Activated naive CD4-positive, alpha-beta T cell treated with anti-CD3 and anti-CD28 coated beads, Interleukin-2, amount 10 ng/mL, durations not matched to agents 7 days and 5 days (primary cell): ENCODE measurements around the gene LRBA.
"Not testable (repeated sequence)": the region's sequence is repeated elsewhere in the genome, so short reads cannot be mapped to it uniquely, and the experiment has no call there.

Source experiments
- CTCF ChIA-PET: fragments of 350-600 bp; sonication (Branson Sonifier 250); formaldehyde crosslinking; loops from one replicate; lab custom pipeline; 2021; ENCODE audit warnings: antibody characterized with exemption; lab: Charles Lee
- DNase-seq: peaks from one replicate; pipeline ENCODE4 v3.0.0-alpha.2; 2020
- H3K27ac Mint-ChIP-seq: one replicate; pipeline ENCODE4 v1.8.0; 2021; ENCODE audit warnings: mild to moderate bottlenecking, moderate library complexity, mixed read lengths
- H3K27me3 Mint-ChIP-seq: one replicate; pipeline ENCODE4 v1.8.0; 2021; ENCODE audit warnings: mild to moderate bottlenecking, mixed read lengths
- H3K36me3 Mint-ChIP-seq: one replicate; pipeline ENCODE4 v1.8.0; 2021; ENCODE audit warnings: mixed read lengths
- H3K4me1 Mint-ChIP-seq: one replicate; pipeline ENCODE4 v1.8.0; 2021; ENCODE audit warnings: mixed read lengths
- H3K4me3 Mint-ChIP-seq: one replicate; pipeline ENCODE4 v1.8.0; 2021; ENCODE audit warnings: mild to moderate bottlenecking, moderate library complexity, mixed read lengths
- H3K9me3 Mint-ChIP-seq: one replicate; pipeline ENCODE4 v1.8.0; 2021; ENCODE audit warnings: mixed read lengths

Gene LRBA

DNA sequence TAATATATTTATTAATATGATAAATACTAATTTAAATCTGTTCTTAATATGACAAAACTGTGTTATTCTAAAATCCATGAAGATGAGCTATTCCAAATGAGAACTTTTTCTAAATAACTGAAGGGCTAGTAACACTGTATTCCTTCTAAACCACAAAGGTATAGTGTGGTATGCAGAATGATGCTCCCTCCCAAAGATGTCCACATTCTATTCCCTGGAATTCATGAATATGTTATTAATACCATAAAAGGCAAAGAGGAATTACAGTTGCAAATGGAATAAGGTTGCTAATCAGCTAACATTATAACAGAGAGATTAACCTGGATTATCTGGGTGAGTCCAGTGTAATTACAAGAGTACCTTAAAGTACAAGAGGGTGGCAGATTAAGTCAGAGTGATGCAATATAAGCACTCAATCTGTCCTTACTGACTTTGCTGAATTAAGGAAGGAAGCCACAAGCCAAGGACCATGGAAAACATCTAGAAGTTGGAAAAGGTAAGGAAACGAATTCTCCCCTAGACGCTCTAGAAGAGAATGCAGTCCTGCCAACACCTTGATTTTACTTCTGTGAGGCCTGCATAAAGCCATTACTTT, 453.8 kb downstream of the LRBA start:
- no peaks in the 10 kb centered on the region for H3K27me3 Mint-ChIP-seq
- H3K27ac Mint-ChIP-seq = no peak overlapping the region
- no peak overlapping the region for H3K4me3 Mint-ChIP-seq
- H3K36me3 Mint-ChIP-seq = peaks cover 12% of the 10 kb centered on the region
- peaks cover 8% of the 10 kb centered on the region for H3K9me3 Mint-ChIP-seq
- DNase-seq = no peak
- CTCF ChIA-PET = no interaction called here
- no peaks in the 10 kb centered on the region for H3K4me1 Mint-ChIP-seq

GRCh38 chr4:150557811-150558210, 457.3 kb downstream of the LRBA start:
- CTCF ChIA-PET, H3K27me3 Mint-ChIP-seq, H3K4me1 Mint-ChIP-seq, H3K27ac Mint-ChIP-seq, H3K4me3 Mint-ChIP-seq, DNase-seq, H3K36me3 Mint-ChIP-seq, H3K9me3 Mint-ChIP-seq: not testable (repeated sequence)

DNA sequence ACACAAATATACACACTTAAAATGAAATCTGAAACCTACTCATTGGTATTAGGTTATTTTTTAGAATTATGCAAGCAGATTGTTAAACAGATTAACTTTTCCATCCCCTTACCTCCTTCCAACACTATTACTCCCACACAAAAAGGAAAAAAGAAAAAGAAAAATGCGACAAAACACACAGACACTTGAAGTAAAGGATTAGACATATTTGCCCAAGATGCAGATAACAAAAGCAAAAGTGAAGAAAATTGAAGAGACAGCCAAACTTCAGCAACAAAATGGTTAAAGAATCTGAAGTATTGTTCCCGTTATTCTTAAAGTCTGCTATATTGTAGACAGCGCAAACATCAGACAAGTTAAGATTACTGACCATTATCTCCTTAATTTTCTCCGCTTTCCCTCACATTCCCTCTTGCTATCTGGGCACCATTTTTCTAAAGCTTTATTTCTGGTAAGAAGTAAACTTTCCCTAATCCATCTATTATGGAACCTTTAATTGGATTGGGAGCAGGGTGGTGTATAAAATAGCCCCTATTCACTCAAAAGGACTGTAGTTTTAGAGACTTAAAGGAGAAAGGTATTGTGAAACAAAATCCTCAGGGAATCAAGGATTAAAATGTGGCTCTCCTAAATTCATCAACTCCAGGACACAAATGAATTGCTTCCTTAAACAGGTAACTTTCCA, 467.8 kb downstream of the LRBA start:
- no peaks in the 10 kb centered on the region for H3K4me1 Mint-ChIP-seq

DNA sequence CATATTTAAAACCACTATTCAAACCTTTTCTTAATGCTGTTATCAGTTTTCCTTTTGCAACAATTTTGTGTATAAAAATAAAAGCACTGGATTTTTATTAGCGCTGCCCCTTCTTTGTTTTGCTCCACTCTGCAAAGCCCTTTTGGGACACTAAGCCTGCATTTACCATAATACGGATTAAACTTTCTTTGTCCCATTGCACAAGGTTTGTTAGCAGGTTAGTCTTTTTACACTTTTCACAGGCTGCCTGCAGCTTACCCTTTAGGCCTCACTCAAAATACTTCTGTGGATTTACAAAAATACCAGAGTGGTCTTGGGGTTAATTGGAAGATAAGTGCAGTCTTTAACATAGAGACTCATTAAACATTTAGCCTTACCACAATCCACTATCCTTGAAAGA, 468.8 kb downstream of the LRBA start:
- H3K9me3 Mint-ChIP-seq = no peaks in the 10 kb centered on the region
- no peaks in the 10 kb centered on the region for H3K36me3 Mint-ChIP-seq
- DNase-seq = no peak
- no peak overlapping the region for H3K27ac Mint-ChIP-seq
- CTCF ChIA-PET = no interaction called here
- H3K27me3 Mint-ChIP-seq = no peaks in the 10 kb centered on the region
- H3K4me1 Mint-ChIP-seq = no peaks in the 10 kb centered on the region
- no peak overlapping the region for H3K4me3 Mint-ChIP-seq

More for the DNA sequence above, 467.8 kb downstream of the LRBA start:
- Mint-ChIP-seq H3K36me3 (peaks cover 2% of the 10 kb centered on the region), H3K27ac (peak overlapping the region; percentile 67), H3K4me3 (no peak overlapping the region), H3K9me3 (peaks cover 2% of the 10 kb centered on the region), H3K27me3 (no peaks in the 10 kb centered on the region)
- no peak for DNase-seq
- CTCF ChIA-PET = no interaction called here

GRCh38 chr4:150543042-150543441, 472.0 kb downstream of the LRBA start:
- Mint-ChIP-seq H3K27me3 (no peaks in the 10 kb centered on the region), H3K9me3 (no peaks in the 10 kb centered on the region), H3K4me3 (no peak overlapping the region), H3K4me1 (no peaks in the 10 kb centered on the region), H3K36me3 (no peaks in the 10 kb centered on the region), H3K27ac (no peak overlapping the region)
- CTCF ChIA-PET = no interaction called here
- DNase-seq = no peak

DNA sequence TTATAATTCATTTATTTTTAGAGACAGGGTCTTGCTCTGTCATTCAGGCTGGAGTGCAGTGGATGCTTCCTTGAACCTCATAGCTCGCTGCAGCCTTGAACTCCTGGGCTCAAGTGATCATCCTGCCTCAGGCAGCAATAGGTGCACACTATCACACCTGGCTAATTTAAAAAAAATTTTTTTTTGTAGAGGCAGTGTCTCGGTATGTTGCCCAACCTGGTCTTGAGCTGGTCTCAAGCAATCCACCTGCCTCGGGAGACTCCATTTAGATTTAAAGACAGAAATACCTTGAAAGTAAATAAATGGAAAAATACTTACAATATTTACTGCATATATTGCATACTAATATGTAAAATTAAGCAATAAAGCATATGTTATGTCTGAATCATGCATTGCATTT, 473.4 kb downstream of the LRBA start:
- CTCF ChIA-PET = no interaction called here
- Mint-ChIP-seq H3K27ac (no peak overlapping the region), H3K4me3 (no peak overlapping the region), H3K4me1 (no peaks in the 10 kb centered on the region), H3K27me3 (no peaks in the 10 kb centered on the region), H3K36me3 (peaks cover under 1% of the 10 kb centered on the region), H3K9me3 (no peaks in the 10 kb centered on the region)
- no peak for DNase-seq

DNA sequence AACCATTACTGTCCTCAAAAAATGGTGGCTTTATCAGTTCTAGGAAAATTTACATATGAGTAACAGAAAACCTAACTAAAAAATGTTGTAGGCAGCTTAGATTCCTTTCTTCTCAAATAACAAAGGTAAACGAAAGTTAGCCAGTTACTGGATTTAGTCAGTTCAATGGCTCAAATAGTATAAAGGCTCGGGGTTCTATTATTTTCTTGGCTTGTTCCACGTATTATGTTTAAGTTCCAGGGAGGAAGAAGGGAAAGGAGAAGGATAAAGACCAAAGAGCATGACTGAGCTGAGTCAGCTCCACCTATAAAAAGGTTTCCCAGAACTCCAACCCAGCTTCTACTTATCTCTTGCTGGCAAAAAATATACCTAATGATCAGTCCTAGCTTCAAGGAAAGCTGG, 474.1 kb downstream of the LRBA start:
- Mint-ChIP-seq H3K9me3 (no peaks in the 10 kb centered on the region), H3K4me3 (no peak overlapping the region), H3K36me3 (peaks cover 2% of the 10 kb centered on the region), H3K27me3 (no peaks in the 10 kb centered on the region), H3K4me1 (no peaks in the 10 kb centered on the region), H3K27ac (no peak overlapping the region)
- CTCF ChIA-PET = no interaction called here
- DNase-seq = no peak

GRCh38 chr4:150540536-150540935, 474.5 kb downstream of the LRBA start:
- CTCF ChIA-PET = no interaction called here
- H3K9me3 Mint-ChIP-seq = no peaks in the 10 kb centered on the region
- H3K27ac Mint-ChIP-seq = no peak overlapping the region
- H3K27me3 Mint-ChIP-seq = no peaks in the 10 kb centered on the region
- no peaks in the 10 kb centered on the region for H3K4me1 Mint-ChIP-seq
- H3K4me3 Mint-ChIP-seq = no peak overlapping the region
- no peak for DNase-seq
- peaks cover 2% of the 10 kb centered on the region for H3K36me3 Mint-ChIP-seq

- CTCF ChIA-PET, H3K27me3 Mint-ChIP-seq, H3K9me3 Mint-ChIP-seq, DNase-seq, H3K4me1 Mint-ChIP-seq, H3K36me3 Mint-ChIP-seq, H3K27ac Mint-ChIP-seq, H3K4me3 Mint-ChIP-seq: not testable (repeated sequence)
Observed at GRCh38 chr4:150537911-150538310, 477.2 kb downstream of the LRBA start.

DNA sequence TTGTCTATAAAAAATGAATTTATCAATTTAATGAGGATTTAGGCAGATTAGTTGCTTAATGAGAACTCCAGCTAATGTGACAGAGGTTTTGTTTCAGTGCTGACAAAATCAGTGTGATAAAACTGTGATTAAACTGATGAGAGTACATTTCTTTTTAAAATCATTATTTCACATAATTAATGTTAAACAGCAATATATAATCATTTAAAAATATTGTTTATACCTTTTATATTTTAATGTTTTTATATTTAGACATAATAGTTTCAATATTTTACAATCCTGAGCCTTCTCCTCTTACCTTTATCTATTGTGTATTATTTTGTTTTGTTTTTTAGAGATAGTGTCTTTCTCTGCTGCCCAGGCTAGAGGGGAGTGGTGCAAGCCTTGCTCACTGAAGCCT, 480.3 kb downstream of the LRBA start:
- Mint-ChIP-seq H3K9me3 (no peaks in the 10 kb centered on the region), H3K27ac (no peak overlapping the region), H3K4me1 (no peaks in the 10 kb centered on the region), H3K4me3 (no peak overlapping the region), H3K36me3 (peaks cover 2% of the 10 kb centered on the region), H3K27me3 (no peaks in the 10 kb centered on the region)
- CTCF ChIA-PET = no interaction called here
- DNase-seq = no peak

DNA sequence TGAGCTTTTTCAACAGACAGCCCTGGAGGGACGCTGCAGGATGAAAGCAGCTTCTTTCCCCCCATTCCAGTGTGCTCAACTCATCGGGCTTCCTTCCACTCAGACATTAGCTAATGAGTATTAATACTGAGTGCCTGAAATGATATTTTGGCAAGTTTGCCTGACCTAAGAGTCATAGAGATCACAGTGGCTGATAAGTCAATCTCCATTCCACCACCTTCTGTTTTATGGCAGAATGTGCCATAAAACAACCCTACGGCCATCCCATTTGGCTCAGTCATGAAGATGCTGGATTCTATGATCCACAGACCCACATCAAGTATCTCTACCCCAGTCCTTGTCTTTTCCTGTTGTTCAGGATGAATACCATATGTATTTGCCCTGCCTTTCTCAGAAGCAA, 481.4 kb downstream of the LRBA start:
- H3K9me3 Mint-ChIP-seq = no peaks in the 10 kb centered on the region
- CTCF ChIA-PET = no interaction called here
- H3K36me3 Mint-ChIP-seq = peaks cover 2% of the 10 kb centered on the region
- DNase-seq = no peak
- no peak overlapping the region for H3K27ac Mint-ChIP-seq
- H3K4me3 Mint-ChIP-seq = no peak overlapping the region
- H3K4me1 Mint-ChIP-seq = no peaks in the 10 kb centered on the region
- no peaks in the 10 kb centered on the region for H3K27me3 Mint-ChIP-seq

DNA sequence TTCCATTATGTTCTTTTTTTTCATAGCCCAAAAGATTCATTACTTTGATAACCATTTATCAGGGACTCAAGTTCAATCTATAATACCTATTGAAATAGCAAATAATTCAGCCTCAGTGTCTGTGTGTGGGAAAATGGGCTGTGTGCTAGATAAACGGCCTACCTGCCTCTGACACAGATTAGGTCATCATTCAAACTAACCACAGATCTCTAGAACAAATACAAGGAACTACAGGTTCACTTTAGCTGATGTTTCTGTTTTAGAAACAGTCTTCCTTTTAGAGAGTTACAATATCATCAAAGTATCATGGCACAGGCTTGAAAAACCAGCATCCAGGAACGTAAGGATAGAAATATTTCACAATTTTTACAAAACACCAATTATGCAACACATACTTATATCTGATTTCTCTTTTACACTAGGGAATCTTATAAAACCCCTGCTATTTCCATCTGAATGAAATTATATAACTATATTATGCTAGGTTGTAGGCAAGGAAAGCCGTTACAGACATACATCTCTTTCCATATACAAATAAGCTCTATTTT, 489.7 kb downstream of the LRBA start:
- H3K4me3 Mint-ChIP-seq = no peak overlapping the region
- H3K4me1 Mint-ChIP-seq = no peaks in the 10 kb centered on the region
- H3K36me3 Mint-ChIP-seq = no peaks in the 10 kb centered on the region
- no peak overlapping the region for H3K27ac Mint-ChIP-seq
- H3K27me3 Mint-ChIP-seq = no peaks in the 10 kb centered on the region
- CTCF ChIA-PET = no interaction called here
- no peak for DNase-seq
- H3K9me3 Mint-ChIP-seq = no peaks in the 10 kb centered on the region

DNA sequence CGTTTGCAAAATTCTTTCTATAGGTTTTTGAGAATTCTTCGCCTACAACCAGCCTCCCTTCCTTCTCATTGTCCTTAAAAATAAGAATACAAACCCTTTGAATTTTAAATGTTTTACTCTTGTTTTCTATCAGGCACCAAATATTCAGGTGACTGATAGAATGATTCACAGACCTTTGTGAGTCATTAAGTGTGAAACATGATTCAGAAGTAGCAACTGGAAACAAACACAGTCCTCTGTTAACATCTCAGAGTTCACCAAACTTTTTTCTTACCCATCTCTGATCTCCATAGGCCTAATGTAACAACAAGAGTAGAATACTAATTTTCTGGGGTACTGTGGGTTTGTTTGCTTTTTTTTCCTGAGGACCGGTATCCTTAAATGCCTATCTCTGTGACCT, 496.5 kb downstream of the LRBA start:
- no peak for DNase-seq
- H3K36me3 Mint-ChIP-seq = peaks cover 4% of the 10 kb centered on the region
- H3K4me1 Mint-ChIP-seq = no peaks in the 10 kb centered on the region
- no peaks in the 10 kb centered on the region for H3K27me3 Mint-ChIP-seq
- H3K27ac Mint-ChIP-seq = no peak overlapping the region
- CTCF ChIA-PET = no interaction called here
- no peaks in the 10 kb centered on the region for H3K9me3 Mint-ChIP-seq
- H3K4me3 Mint-ChIP-seq = no peak overlapping the region

DNA sequence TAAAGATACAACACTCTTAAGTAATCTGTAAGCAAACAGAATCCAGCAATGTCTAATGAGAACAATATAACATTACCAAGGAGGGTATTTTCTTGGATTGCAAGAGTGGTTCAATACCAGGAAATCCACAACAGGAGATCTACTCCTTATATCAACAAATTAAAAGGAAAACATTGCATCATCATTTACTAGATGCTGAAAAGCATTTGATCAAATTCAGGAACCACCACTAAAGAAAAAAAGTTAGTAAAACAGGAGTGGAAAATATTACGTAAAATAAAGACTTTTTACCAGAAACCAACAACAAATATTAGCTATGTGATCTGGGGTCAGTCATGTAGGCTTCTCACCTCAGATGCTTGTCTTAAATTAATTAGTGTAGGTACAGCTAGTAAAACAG, 499.9 kb downstream of the LRBA start:
- CTCF ChIA-PET = no interaction called here
- no peak for DNase-seq
- no peak overlapping the region for H3K4me3 Mint-ChIP-seq
- H3K27me3 Mint-ChIP-seq = no peaks in the 10 kb centered on the region
- H3K9me3 Mint-ChIP-seq = no peaks in the 10 kb centered on the region
- H3K36me3 Mint-ChIP-seq = peaks cover 4% of the 10 kb centered on the region
- H3K27ac Mint-ChIP-seq = no peak overlapping the region
- no peaks in the 10 kb centered on the region for H3K4me1 Mint-ChIP-seq

GRCh38 chr4:150514709-150515108, 500.4 kb downstream of the LRBA start:
- H3K27ac Mint-ChIP-seq = no peak overlapping the region
- CTCF ChIA-PET = no interaction called here
- H3K4me1 Mint-ChIP-seq = no peaks in the 10 kb centered on the region
- H3K36me3 Mint-ChIP-seq = peaks cover 4% of the 10 kb centered on the region
- no peaks in the 10 kb centered on the region for H3K9me3 Mint-ChIP-seq
- DNase-seq = no peak
- H3K4me3 Mint-ChIP-seq = no peak overlapping the region
- no peaks in the 10 kb centered on the region for H3K27me3 Mint-ChIP-seq
